ENCODE measurements around the gene IL12B.
A peak's percentile ranks its signal among the peaks of the same experiment; 100 is the strongest.
"Not testable (repeated sequence)": the region's sequence is repeated elsewhere in the genome, so short reads cannot be mapped to it uniquely, and the experiment has no call there.

The IL12B gene

GRCh38 chr5:159332800-159333544 is 2.7 kb upstream of the IL12B start:
- no peak for DNase-seq

- DNase-seq, result peak; percentile 11 to 21
Observed at GRCh38 chr5:159331093-159331973, 1.0 kb upstream of the IL12B start.

GRCh38 chr5:159324986-159325385 is 5.3 kb downstream of the IL12B start:
- no peak for DNase-seq

- DNase-seq, result no peak
Observed at GRCh38 chr5:159324102-159324755, 6.1 kb downstream of the IL12B start.

- no peak for DNase-seq
Observed at GRCh38 chr5:159322180-159322579, 8.1 kb downstream of the IL12B start.

GRCh38 chr5:159319832-159320231 is 10.5 kb downstream of the IL12B start:
- DNase-seq, result no peak

- no peak for DNase-seq
Observed at GRCh38 chr5:159319363-159319762, 10.9 kb downstream of the IL12B start.

- DNase-seq, result no peak
Observed at GRCh38 chr5:159318448-159318847, 11.8 kb downstream of the IL12B start.

GRCh38 chr5:159317849-159318248 is 12.4 kb downstream of the IL12B start:
- DNase-seq, result no peak

- DNase-seq, result peak in 1 of 2 experiments; percentile 43
Observed at GRCh38 chr5:159316519-159317383, 13.5 kb downstream of the IL12B start.

GRCh38 chr5:159313197-159313596 is 17.1 kb downstream of the IL12B start:
- DNase-seq, result no peak

GRCh38 chr5:159311063-159311462 is 19.2 kb downstream of the IL12B start:
- DNase-seq, result no peak

GRCh38 chr5:159310511-159310910 is 19.8 kb downstream of the IL12B start:
- no peak for DNase-seq

- DNase-seq, result no peak
Observed at GRCh38 chr5:159309689-159310433, 20.4 kb downstream of the IL12B start.

- DNase-seq, result no peak
Observed at GRCh38 chr5:159304961-159305595, 25.2 kb downstream of the IL12B start.

- no peak for DNase-seq
Observed at GRCh38 chr5:159303286-159303685, 27.0 kb downstream of the IL12B start.

- DNase-seq, result not testable (repeated sequence)
Observed at GRCh38 chr5:159301929-159302860, 28.1 kb downstream of the IL12B start.

GRCh38 chr5:159301466-159301865 is 28.8 kb downstream of the IL12B start:
- no peak for DNase-seq

GRCh38 chr5:159297300-159297699 is 33.0 kb downstream of the IL12B start:
- not testable (repeated sequence) for DNase-seq

- no peak for DNase-seq
Observed at GRCh38 chr5:159294921-159295320, 35.4 kb downstream of the IL12B start.

Measured in SHP77 (cell line).